WTC11 (cell line): ENCODE measurements around the gene NOC3L. TPM values are rescaled to one million over a fixed set of nuclear protein-coding genes. Genes with fewer than 3 reads are reported as not detected.
"Not testable (repeated sequence)": the region's sequence is repeated elsewhere in the genome, so short reads cannot be mapped to it uniquely, and the experiment has no call there.

Experiments
- ATAC-seq: fragments of 200-7000 bp; cut with Tn5 transposase; 2 replicates; pipeline ENCODE4 v1.10.0; 2021; ENCODE audit warnings: mild to moderate bottlenecking, moderate library complexity
- CTCF ChIA-PET: fragments of 300-600 bp; sonication (Branson Sonifier 250); formaldehyde crosslinking; loops from one replicate; lab custom pipeline; 2021; ENCODE audit warnings: antibody characterized with exemption; lab: Charles Lee
- POLR2A ChIA-PET: fragments of 350-600 bp; sonication (Branson Sonifier 250); formaldehyde crosslinking; loops from one replicate; lab custom pipeline; 2021; ENCODE audit warnings: antibody characterized with exemption; lab: Charles Lee
- DNase-seq: peaks from one replicate; pipeline ENCODE4 v3.0.0; 2021; ENCODE audit warnings: low spot score
- H3K27ac Mint-ChIP-seq: 2 replicates; pipeline ENCODE4 v1.8.0; 2021; ENCODE audit warnings: mixed read lengths
- H3K27me3 Mint-ChIP-seq: 2 replicates; pipeline ENCODE4 v1.8.0; 2021; ENCODE audit warnings: low read depth, mild to moderate bottlenecking, moderate library complexity, mixed read lengths
- H3K36me3 Mint-ChIP-seq: 2 replicates; pipeline ENCODE4 v1.8.0; 2021; ENCODE audit warnings: mixed read lengths
- H3K4me1 Mint-ChIP-seq: 2 replicates; pipeline ENCODE4 v1.8.0; 2022; ENCODE audit warnings: mixed read lengths
- H3K4me3 Mint-ChIP-seq: 2 replicates; pipeline ENCODE4 v1.8.0; 2021; ENCODE audit warnings: mild to moderate bottlenecking, moderate library complexity, mixed read lengths
- H3K9me3 Mint-ChIP-seq: 2 replicates; pipeline ENCODE4 v1.8.0; 2021; ENCODE audit warnings: mixed read lengths
- AFF4 ChIP-seq: sonication (generic); formaldehyde crosslinking; IDR thresholded peaks from 2 replicates; pipeline ENCODE4 v1.8.1; 2023; ENCODE audit warnings: mild to moderate bottlenecking, missing genetic modification reagents, borderline replicate concordance
- CREB1 ChIP-seq: sonication (generic); formaldehyde crosslinking; IDR thresholded peaks from 2 replicates; pipeline ENCODE4 v1.8.0; 2023; ENCODE audit warnings: mild to moderate bottlenecking, missing genetic modification reagents
- HMGA2 ChIP-seq: fragments of 250-450 bp; sonication (Bioruptor Pico); IDR thresholded peaks from 2 replicates; pipeline ENCODE4 v1.4.0; 2021; ENCODE audit warnings: mild to moderate bottlenecking, moderate library complexity
- JUN ChIP-seq: sonication (generic); formaldehyde crosslinking; IDR thresholded peaks from 2 replicates; pipeline ENCODE4 v1.8.0; 2023; ENCODE audit warnings: mild to moderate bottlenecking, missing genetic modification reagents
- SOX15 ChIP-seq: fragments of 250-450 bp; sonication (Bioruptor Pico); IDR thresholded peaks from 2 replicates; pipeline ENCODE4 v1.9.0; 2021; ENCODE audit warnings: mild to moderate bottlenecking
- SP1 ChIP-seq: sonication (generic); formaldehyde crosslinking; conservative IDR thresholded peaks from 2 replicates; pipeline ENCODE4 v1.8.1; 2022; ENCODE audit warnings: missing genetic modification reagents
- TEAD4 ChIP-seq: sonication (generic); formaldehyde crosslinking; IDR thresholded peaks from 2 replicates; pipeline ENCODE4 v1.8.0; 2022; ENCODE audit warnings: mild to moderate bottlenecking, missing genetic modification reagents
- ZNF219 ChIP-seq: sonication (generic); formaldehyde crosslinking; IDR thresholded peaks from 2 replicates; pipeline ENCODE4 v1.8.0; 2023; ENCODE audit warnings: missing genetic modification reagents, mild to moderate bottlenecking, borderline replicate concordance
- ZNF263 ChIP-seq: sonication (generic); formaldehyde crosslinking; IDR thresholded peaks from 2 replicates; pipeline ENCODE4 v1.8.1; 2022; ENCODE audit warnings: low read depth, mild to moderate bottlenecking, moderate library complexity, missing genetic modification reagents
- ZNF425 ChIP-seq: fragments of 250-450 bp; sonication (Bioruptor Pico); conservative IDR thresholded peaks from 2 replicates; pipeline ENCODE4 v1.9.0; 2021; ENCODE audit warnings: mild to moderate bottlenecking
- ZNF671 ChIP-seq: fragments of 250-450 bp; sonication (Bioruptor Pico); IDR thresholded peaks from 2 replicates; pipeline ENCODE4 v1.8.0; 2021; ENCODE audit warnings: mild to moderate bottlenecking
- total RNA-seq: library from RNA; stranded (reverse); gene quantifications from 3 replicates; pipeline ENCODE4 v1.2.3, GENCODE V29; 2021
- TF ChIP-seq, protein P1 (sequence below): sonication (generic); formaldehyde crosslinking; IDR thresholded peaks from 2 replicates; pipeline ENCODE4 v1.8.1; 2022; ENCODE audit warnings: missing genetic modification reagents, borderline replicate concordance
- TF ChIP-seq, protein P2 (sequence below): fragments of 250-450 bp; sonication (Bioruptor Pico); IDR thresholded peaks from 2 replicates; pipeline ENCODE4 v1.9.0; 2021; ENCODE audit warnings: mild to moderate bottlenecking

NOC3L gene
- total RNA-seq, 1 experiment from 2014 or later: 26.1 TPM

DNA sequence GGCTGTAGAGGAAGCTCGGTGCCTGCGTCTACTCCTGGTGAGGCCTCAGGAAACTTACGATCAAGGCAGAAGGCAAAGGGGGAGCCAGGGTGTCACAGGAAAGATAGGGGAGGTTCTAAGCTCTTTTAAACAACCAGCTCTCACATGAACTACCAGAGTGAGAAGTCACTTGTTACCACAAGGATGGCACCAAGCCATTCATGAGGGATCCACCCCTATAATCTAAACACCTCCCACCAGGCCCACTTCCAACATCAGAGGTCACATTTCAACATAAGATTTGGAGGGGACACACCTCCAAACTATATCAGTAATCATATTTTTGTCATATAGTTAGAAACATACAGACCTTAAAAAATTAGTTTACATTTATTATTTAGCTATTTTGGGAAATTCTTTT, 9.4 kb downstream of the NOC3L start:
- Mint-ChIP-seq H3K4me3 (no peak overlapping the region), H3K27me3 (no peaks in the 10 kb centered on the region), H3K4me1 (no peaks in the 10 kb centered on the region), H3K9me3 (no peaks in the 10 kb centered on the region), H3K27ac (no peak overlapping the region), H3K36me3 (peaks cover 65% of the 10 kb centered on the region)
- ATAC-seq: no peak
- ChIA-PET POLR2A (no interaction called here), CTCF (interaction anchor here (1.4 to 1.6 kb wide), 3 partner anchors 33 to 91 kb away, joined by 3 to 10 read pairs (median 4); no protein-coding TSS in a partner anchor)
- TF ChIP-seq HMGA2: no peak
- TF ChIP-seq AFF4 (CRISPR knock-in tag): no peak
- no peak for TF ChIP-seq ZNF263 (CRISPR knock-in tag)
- TF ChIP-seq ZNF425: no peak
- TF ChIP-seq SOX15 (CRISPR knock-in tag): no peak
- DNase-seq: no peak

GRCh38 chr10:94351089-94351488, 11.7 kb downstream of the NOC3L start:
- Mint-ChIP-seq H3K27ac (no peak overlapping the region), H3K9me3 (no peaks in the 10 kb centered on the region), H3K4me1 (no peaks in the 10 kb centered on the region), H3K4me3 (no peak overlapping the region), H3K36me3 (peaks cover 54% of the 10 kb centered on the region), H3K27me3 (no peaks in the 10 kb centered on the region)
- POLR2A ChIA-PET: no interaction called here
- TF ChIP-seq ZNF219 (no peak), SP1 (CRISPR knock-in tag) (no peak), ZNF671 (CRISPR knock-in tag) (no peak), CREB1 (CRISPR knock-in tag) (no peak), JUN (CRISPR knock-in tag) (no peak), TEAD4 (CRISPR knock-in tag) (no peak)
- TF ChIP-seq, protein P1, sequence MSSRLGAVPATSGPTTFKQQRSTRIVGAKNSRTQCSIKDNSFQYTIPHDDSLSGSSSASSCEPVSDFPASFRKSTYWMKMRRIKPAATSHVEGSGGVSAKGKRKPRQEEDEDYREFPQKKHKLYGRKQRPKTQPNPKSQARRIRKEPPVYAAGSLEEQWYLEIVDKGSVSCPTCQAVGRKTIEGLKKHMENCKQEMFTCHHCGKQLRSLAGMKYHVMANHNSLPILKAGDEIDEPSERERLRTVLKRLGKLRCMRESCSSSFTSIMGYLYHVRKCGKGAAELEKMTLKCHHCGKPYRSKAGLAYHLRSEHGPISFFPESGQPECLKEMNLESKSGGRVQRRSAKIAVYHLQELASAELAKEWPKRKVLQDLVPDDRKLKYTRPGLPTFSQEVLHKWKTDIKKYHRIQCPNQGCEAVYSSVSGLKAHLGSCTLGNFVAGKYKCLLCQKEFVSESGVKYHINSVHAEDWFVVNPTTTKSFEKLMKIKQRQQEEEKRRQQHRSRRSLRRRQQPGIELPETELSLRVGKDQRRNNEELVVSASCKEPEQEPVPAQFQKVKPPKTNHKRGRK: no peak
- TF ChIP-seq, protein P2, sequence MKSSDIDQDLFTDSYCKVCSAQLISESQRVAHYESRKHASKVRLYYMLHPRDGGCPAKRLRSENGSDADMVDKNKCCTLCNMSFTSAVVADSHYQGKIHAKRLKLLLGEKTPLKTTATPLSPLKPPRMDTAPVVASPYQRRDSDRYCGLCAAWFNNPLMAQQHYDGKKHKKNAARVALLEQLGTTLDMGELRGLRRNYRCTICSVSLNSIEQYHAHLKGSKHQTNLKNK (CRISPR knock-in tag): no peak
- no peak for DNase-seq
- no peak for ATAC-seq
- CTCF ChIA-PET: interaction anchor here (0.6 kb wide), 2 partner anchors 22 to 29 kb away, joined by 3 read pairs; no protein-coding TSS in a partner anchor

GRCh38 chr10:94350500-94350899, 12.2 kb downstream of the NOC3L start:
- not testable (repeated sequence) for H3K27ac Mint-ChIP-seq, H3K4me3 Mint-ChIP-seq, H3K4me1 Mint-ChIP-seq, ATAC-seq, H3K27me3 Mint-ChIP-seq, H3K9me3 Mint-ChIP-seq, DNase-seq
- ChIA-PET POLR2A (interaction anchor here (0.7 kb wide), 1 partner anchor 118 kb away, joined by 6 read pairs; no protein-coding TSS in a partner anchor), CTCF (interaction anchor here (0.6 kb wide), 1 partner anchor 29 kb away, joined by 3 read pairs; no protein-coding TSS in a partner anchor)
- H3K36me3 Mint-ChIP-seq: peaks cover 56% of the 10 kb centered on the region
